GM12892 (cell line): ENCODE results near the gene ZDHHC7.

Experiments
- POLR2A ChIP-seq: IDR thresholded peaks from 2 replicates; pipeline ENCODE4 v1.6.1; 2011; ENCODE audit warnings: low read depth, low read length, control low read depth
- POLR2AphosphoS5 ChIP-seq: IDR thresholded peaks from 2 replicates; pipeline ENCODE4 v1.6.1; 2011; ENCODE audit warnings: low read depth, low read length, control low read depth

- no peak for TF ChIP-seq POLR2A
- TF ChIP-seq POLR2AphosphoS5 = no peak
Measured at GRCh38 chr16:85003725-85004586, 7.4 kb downstream of the ZDHHC7 start.
